ENCODE results near the gene TBXA2R. TPM values are rescaled to one million over a fixed set of nuclear protein-coding genes. Genes with fewer than 3 reads are reported as not detected.
"Not testable (repeated sequence)": the region's sequence is repeated elsewhere in the genome, so short reads cannot be mapped to it uniquely, and the experiment has no call there.

Gene TBXA2R
- total RNA-seq, 1 donor from 2014 or later = 0.64 TPM

DNA sequence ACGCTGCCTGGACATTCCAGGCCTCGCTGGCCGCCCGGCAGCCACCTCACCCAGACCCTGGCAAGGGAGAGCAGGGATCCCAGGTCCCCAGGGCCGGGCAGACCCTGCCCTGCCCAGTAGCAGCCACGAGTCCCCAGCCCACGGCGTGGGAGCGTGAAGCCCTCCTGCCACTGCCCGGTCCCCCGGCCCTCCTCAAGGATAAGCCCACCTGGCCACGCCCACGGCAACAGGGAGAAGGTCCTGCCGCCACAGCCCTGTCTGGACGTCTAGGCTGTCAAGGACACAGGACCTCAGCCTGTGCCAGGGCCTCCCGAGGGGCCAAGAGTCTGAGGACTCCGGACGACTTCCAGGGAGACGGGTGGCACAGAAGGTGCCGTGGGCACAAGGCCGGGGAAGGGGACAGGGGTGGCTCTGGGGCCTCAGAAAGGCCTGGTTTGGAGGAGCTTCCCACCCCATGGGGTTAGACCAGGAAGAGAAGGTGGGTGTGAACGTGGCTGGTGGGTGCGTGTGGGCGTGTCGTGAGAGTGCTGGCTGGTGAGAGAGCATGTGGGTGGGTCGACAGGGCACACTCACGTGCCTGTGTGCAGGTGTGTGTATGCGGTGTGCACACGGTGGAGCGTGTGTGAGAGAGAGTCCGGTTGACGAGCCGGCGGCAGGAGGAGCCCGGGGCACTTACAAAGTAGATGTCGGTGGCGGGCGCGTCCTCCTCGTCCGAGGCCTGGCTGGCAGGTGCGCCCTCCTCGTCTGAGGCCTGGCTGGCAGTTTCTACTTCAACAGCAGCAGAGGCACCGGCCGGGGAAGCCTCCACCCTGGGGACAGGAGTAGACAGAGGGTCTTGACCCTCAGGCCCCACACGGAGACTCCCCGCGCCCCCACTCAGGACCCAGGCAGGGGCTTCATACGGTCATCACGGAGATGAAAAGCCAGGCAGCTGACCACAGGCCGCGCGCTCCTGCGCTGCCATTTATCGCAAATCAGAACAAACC lies 31.8 kb upstream of the TBXA2R start:
- no peak for ATAC-seq

DNA sequence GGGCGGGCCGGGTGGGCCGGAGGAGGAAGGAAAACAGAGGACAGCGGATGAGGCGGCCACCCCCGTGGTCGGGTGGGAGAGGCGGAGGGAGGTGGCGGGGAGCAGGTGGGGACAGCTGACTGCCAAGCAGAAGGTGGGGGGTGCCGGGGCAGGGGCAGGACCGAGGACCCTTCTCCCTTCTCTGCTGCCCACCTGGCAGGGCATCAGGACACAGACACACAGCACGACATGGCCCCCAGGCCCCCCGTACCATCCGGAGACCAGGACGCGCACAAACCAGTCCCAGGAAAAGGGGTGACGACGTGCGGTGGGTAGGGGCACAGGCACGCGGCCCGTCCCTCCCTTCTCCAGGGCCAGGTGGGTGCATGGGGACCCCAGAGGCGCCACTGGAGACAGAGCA lies 30.9 kb upstream of the TBXA2R start:
- no peak for ATAC-seq

DNA sequence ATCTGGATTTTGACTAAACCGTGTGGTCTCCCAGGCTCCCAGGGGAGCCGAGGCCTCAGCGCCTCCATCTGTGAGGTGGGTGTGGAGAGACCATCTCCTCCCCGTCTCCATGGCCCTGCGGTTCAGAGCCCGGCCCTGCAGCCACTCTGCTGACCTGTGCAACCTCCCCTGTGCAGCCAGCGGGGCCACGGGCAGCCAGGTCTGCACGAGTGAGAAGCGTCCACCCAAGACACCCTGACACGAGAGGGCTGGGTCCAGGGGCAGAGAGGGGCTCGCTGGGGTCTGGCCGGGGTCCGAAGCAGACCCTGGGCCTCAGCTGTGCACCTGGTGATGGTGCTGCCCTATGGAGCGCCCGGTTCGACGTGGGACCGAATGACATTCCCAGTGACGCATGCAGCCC lies 30.3 kb upstream of the TBXA2R start:
- no peak for ATAC-seq

DNA sequence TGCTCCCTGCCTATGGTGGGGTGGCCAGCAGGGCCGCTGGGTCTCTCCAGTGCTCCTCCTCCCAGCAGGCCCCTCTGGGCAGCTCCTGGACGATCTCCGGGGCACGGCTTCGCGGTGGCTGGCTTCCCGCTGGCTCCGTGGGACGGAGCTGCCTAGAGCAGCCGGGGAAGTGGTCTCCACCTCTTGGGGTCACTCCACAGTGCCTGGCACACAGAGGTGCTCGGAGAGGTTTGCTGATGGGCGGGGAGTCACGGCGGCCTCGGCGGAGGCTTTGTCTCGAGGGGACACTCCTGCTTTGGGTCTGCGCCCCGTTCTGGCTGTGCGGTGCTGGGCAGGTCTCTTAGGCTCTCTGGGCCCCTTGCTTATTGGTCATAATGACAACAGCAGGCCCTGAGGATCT lies 29.8 kb upstream of the TBXA2R start:
- no peak for ATAC-seq

DNA sequence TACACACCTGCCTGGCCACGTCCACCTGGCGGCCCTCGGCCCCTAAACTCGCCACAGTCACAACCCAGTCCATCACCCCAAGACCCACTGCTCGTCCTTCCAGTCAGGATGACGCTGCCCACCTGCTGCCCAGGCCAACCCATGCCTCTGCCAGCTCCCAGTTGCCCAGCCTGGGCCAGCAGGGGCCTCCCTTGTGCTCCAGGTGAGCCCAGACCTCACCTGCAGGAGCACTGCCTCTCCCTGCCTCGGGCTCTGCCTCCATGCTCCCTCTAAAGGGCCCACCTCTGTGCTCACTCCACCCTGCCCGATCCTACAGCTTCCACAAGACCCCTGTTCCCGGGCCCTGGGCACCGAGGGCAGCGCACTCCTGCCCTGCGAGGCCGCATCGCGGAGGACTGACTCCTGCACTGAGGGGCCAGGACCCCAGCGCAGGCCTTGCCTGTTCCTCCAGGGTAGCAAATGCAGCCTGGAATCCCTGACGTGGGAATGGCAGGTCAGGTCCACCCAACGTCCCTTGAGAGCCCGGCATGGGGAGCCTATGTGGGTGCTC lies 27.9 kb upstream of the TBXA2R start:
- no peak for ATAC-seq

DNA sequence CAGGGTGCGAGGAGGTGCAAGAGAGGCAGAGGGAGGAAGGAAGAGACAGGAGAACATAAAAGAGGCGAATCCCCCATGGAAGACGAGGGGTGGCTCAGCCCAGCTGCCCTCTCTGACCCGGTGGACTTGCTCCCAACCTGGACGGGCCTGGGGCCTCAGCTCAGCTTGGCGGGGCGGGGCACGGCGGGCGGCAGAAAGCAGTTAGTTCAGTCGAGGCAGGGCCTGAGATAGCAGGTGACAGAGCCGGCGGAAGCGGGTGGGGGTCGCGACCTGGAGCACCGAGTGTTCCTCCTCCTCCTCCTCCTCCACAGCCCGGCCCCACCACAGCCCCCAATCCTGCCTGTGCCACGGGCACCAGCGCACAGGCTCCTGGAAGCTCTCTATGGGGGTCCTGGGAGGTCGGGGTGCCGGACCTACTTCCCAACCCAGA lies 26.9 kb upstream of the TBXA2R start:
- no peak for ATAC-seq

DNA sequence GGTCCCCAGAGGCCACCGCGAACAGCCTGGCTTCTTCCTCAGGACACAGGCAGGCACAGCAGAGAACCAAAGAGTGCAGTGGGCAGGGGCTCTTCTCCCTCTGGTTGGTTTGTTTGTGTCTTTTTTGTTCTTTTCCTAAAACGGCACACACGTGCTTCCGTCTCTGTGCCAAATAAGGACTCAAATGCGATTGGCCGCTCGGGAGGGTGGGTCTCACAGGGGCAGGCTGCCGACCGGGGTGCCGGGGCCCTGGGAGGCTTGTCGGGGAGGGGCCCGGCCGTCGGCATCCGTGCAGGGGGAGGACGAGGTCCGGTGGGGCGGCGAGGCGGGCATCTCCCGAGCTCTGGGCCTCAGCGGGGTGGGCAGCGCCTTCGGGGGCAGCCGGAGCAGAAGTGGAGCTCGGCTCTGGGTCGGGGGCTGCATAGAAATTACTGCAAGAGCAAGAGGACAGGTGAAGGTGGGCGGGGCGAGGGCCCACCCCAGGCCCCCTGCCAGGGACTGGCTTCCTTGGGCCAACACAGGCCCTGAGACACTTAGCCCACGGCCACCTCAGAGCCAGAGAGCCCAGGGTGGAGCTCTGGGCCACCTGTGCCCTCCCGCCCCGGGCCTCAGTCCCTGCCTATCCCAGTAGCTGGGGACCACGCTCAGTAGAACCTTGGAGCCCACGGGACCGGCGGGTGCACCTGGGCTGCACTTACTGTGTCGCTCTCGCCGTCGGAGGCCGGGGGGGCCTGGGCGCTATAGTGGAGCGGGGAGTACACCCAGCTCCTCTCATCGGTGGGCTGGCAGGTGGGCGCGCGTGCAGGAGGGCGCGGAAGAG lies 26.3 kb upstream of the TBXA2R start:
- peak; percentile 5 for ATAC-seq

DNA sequence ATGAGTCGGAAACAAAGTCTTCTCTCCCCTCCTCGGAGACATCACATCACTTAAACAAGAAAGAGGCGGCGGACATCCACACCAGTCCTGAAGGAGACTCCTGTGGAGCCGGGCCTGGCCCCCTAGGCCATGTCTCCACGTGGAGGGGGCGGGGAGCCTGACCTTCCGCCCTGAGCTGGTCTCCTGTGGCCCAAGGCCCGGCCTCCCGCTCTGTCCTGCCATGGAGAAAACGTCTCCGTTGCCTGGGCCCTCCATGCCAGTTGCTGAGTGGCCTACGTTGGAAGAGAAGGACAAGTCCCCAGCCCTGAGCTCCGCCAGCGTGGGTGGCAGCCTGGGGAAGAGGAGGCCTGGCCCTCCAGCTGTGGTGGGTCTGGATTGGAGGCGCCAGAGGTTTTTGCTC lies 25.4 kb upstream of the TBXA2R start:
- ATAC-seq = no peak

DNA sequence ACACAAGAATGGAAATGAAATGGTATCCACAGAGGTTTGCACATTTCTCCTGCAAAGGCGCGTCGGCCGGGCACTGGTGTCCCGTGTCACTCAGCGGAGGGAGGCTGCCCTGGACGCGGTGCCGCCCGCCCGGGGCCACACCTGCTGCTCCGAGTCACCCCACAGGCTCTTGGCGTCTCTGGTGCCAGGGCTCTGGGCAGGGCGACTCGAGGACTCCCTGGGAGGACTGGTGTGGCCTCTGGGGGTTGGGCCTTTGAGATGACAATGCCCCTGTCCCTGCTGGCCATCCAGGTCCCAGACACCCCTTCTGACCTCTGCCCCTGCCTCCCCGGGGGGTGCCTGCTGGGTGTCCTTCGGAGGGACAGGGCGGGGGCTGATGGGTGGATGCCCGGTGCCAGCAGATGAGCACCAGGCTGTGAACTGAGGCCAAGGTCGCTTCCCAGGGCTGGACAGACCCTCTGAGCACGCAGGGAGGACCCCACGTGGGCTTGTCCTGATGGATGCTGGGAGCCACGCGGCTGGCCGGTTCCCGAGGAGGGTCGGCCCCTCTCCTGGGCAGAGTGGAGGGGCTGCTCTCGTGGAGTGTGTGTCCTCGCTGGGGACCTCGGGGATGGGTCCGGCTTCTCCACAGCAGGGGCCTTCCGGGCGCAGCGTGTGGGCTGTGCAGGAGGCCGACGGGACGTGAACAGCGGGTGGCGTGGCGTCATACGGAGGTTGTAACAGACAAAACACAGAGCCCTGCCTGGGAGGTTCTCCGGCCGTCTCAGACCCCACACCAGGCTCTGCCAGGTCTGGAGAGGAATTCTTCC lies 24.6 kb upstream of the TBXA2R start:
- no peak for ATAC-seq

DNA sequence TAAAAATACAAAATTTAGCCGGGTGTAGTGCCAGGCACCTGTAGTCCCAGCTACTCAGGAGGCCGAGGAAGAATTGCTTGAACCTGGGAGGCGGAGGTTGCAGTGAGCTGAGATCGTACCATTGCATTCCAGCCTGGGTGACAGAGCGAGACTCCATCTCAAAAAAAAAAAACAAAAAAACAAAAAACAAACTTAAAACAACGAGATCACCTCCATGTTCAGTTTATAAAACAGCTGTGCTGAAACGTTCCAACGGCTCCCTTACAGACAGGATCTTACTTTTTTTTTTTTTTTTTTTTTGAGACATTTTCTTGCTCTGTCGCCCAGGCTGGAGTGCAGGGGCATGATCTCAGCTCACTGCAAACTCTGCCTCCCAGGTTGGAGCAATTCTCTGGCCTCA lies 22.1 kb upstream of the TBXA2R start:
- not testable (repeated sequence) for ATAC-seq

DNA sequence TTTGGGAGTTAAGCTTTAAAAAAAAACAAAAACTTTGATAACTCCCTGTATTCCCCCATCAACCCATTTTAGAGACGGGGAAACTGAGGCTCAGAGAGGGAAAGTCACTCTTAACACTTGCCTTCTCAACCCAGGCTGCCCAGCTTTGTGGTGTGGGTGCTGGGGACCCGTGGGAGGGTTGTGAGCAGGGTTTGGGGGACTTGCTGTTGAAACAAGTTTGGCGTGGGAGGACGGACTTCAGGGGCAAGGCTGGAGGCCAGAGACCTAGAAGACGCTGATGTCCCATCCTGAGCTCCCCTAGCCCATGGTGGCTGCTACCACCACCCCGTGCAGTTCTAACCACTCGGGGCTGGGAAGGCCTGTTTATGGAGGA lies 20.7 kb upstream of the TBXA2R start:
- ATAC-seq = no peak

DNA sequence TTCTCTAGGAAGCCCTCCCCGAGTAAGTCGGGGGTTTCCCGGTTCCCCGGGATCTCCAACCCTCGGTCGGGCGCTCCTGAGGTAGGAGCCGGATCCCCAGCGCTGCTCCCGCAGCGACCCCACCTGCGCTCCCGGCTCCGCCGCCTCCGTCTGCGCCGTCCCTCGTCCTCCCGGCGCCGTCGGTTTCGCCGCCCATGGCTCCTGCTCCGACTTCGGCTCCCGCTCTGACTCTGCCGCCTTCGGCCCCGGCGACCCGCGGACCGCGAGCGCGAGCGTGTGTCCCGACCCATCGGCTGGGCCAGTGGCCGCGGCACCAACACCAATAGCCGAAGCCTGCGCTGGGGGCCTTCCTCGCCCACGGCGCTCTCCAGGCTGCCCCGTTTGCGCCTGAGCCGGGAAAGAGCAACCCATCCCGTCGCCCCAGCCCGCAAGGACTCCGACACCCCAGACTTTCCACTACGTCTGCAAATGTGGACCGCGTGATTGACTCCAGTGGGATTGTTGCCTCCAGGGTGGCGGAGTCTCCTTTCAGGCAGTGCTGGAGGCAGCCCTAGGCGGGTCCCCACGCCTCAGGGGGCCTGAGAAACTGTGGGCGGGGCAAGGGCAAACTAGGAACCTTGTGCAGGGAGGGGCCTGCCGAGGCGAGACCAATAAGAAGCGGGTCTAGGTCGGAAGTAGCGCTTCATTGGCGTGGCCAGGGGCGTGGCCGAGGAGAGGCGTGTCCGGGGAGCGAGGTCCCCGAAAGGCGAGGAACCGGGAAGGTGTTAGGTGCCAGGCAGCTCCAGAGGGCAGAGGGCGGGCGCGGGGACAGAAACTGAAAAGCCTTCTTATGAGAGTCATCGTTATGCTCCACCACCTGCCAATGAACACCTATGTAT lies 20.0 kb upstream of the TBXA2R start, which contains the start of gene CACTIN:
Gene CACTIN, minus strand, starts transcription at position 318 of the 878 bp plus-strand sequence. Its CDS starts 28 bp downstream, at position 290.
- ATAC-seq = peak; percentile 98

DNA sequence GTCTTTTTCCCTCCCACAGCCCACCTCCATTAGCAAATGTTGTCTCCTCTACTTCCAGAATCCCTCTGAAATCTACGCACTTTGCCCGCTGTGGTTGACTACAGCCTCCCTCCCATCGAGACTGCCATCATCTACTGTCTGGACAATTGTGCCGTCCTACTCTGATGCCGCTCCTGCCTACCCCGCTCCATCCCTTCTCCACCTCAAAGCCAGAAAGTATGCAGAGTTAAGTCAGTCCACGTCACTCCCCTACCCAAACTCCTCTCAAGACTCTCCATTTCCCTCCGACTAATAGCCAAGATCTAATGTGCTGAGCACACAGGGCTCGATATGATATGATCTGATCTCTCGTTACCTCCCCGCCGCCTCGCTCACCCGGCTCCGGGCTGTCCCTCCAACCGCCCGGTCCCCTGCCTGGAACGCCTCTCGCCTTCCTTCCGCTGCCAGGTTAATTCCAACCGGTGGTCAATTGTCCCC lies 19.4 kb upstream of the TBXA2R start:
- peak; percentile 3 for ATAC-seq

DNA sequence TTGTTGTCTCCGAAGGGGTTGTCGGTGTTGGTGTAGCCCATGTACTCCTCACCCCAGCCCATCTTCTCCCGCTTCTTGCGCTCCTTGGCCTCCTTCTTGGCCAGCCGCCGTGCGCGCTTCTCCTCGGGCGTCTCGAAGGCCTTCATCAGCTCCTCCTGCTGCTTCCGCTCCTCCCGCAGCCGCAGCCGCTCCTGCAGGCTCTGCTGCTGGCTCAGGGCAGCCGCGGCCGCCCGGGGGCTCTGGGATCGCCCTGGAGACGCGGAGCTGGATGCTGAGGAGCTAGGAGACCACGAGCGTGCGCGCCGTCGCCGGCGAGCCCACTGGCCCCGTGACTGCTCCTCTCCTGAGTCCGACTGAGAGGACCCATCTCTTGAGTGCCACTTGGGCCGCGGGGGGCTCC lies 17.0 kb upstream of the TBXA2R start:
- no peak for ATAC-seq

DNA sequence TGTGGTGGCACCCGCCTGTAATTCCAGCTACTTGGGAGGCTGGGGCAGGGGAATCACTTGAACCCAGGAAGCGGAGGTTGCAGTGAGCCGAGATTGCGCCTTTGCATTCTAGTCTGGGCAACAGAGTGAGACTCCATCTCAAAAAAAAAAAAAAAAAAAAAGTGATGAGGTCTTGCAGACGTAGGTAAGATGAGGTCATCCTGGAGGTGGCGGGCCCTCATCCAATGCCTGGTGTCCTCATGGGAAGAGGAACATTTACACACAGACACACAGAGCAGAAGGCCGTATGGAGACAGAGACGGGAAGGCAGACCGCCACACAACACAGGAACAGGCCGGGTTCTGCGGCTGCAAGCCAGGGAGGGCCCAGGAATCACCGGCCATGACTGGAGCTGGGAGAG lies 15.5 kb upstream of the TBXA2R start:
- ATAC-seq = no peak

DNA sequence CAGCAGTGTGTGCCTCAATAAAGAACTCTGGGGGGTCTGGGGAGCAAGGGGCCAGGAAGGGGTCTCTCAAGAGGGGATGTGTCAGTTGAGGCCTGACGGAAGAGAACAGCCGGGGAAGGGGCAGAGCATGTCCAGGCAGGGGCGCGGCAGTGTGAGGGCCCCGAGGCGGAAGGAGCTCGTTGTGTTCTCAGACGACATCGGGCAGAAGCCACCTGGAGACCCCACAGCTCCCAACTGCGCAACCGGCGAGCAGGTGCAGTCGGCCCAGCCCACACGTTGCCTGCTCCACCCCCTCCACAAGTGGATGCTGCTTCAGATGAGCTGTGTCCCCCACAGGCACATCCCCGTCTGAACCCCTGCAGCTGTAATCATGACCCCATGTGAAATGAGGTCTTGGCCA lies 15.0 kb upstream of the TBXA2R start:
- ATAC-seq = no peak

DNA sequence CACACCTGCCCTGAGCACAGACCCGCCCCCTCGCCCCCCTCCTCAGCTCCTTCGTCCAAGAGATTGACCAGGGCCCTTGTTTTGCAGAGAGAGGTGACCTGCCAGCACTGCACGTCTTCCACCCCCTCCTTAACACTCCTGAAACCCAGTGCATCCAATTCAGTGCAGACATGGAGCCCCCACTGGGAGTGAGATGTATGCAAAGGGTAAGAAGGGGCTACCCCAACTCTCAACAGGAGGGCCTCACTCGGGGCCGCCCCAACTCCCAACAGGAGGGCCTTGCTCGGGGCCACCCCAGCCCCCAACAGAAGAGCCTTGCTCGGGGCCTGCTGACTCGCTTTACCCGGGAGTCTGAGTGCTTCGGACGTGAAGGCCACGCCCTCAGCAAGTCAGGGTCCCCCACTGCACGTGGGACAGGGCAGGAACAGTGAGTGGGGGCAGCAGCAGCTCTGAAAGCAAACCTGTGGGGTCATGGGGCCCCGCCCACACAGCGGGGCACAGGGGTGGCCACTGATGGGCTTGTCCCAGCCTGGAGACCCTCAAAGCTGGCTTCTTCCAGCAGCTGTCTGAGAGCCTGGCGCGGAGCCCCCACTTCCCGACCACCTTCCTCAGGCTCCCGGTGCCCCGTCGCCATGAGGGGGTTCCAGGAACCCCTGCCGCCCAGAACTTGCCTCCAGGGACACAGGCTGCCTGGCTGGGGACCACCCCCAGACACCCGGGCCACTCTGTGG lies 14.3 kb upstream of the TBXA2R start:
- no peak for ATAC-seq

DNA sequence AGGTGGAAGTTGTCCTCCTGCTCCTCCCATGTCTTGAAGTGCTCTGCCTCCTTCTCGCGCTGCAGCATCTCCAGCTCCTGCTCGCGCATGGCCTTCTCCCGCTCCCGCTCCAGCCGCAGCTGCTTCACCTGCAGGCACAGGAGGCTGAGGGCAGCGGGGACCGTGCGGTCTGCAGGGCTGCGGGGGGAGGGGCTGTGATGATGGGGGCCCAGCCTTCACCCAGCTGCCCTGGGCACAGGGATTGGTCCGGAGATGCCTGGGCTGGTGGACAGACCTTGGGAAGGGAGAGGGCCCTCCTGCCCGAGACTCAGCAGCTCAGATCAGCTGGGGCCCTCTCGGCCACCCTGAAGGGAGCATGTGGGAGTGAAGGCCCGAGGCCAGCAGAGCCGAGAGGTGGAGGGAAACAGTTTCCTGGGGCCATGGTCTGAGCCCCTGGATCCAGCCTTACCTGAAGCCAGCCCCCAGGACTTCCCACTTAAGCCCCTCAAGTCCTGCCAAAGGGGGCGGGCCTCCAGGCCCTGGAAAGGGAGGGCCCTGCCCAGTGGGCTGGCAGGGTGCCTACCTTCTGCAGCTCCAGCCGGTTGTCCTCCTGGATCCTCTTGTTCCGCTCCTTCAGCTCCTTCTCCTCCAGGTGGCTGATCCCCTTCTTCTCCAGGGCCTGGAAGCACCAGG lies 13.6 kb upstream of the TBXA2R start:
- no peak for ATAC-seq

DNA sequence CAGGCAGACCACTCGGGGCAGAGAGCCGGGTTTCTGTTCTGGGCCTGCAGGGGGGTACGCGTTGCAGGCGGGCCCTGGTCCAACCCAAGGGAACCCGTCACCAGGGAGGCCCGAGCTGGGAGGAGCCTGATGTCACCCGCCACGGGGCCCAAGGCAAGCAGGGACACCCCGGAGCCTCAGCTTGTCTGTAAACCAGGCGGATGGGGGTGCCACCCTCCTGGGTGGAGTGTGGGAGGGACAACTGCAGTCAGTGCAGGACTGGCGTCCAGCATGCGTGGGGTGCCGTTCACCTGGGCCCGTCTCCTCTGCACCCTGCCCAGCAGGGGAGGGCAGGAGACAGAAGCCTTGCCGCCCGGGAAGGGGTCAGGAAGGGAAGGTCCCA lies 12.9 kb upstream of the TBXA2R start:
- no peak for ATAC-seq
